Right cardiac atrium (tissue), 5 donors: ENCODE results near the gene KIAA1755. TPM values are rescaled to one million over a fixed set of nuclear protein-coding genes. Genes with fewer than 3 reads are reported as not detected.
A peak's percentile ranks its signal among the peaks of the same experiment; 100 is the strongest.

Source experiments
- ATAC-seq, 2 donors: fragments of 200-7000 bp; cut with Tn5 transposase; one replicate each; pipeline versions ENCODE4 v1.8.0 to v1.9.1; 2020; ENCODE audit warnings: moderate library complexity in 2 of 2, mild to moderate bottlenecking in 1 of 2
- DNase-seq, 3 donors: peaks; one replicate each; pipeline ENCODE4 v3.0.0-alpha.2; 2020
- H3K27ac ChIP-seq: one replicate; pipeline ENCODE4 v1.5.1; 2013; ENCODE audit warnings: mild to moderate bottlenecking, low read length, control low read depth, moderate library complexity
- H3K27me3 ChIP-seq: one replicate; pipeline ENCODE4 v1.6.1; 2013; ENCODE audit not compliant: control insufficient read depth, insufficient read depth
- H3K4me1 ChIP-seq: one replicate; pipeline ENCODE4 v1.6.1; 2013; ENCODE audit warnings: low read length; ENCODE audit not compliant: control insufficient read depth, insufficient read depth
- H3K4me3 ChIP-seq: one replicate; pipeline ENCODE4 v1.5.1; 2013; ENCODE audit warnings: low read length, control low read depth
- H3K9me3 ChIP-seq: one replicate; pipeline ENCODE4 v1.6.1; 2013; ENCODE audit warnings: low read length; ENCODE audit not compliant: control insufficient read depth
- whole genome bisulfite sequencing: extraction: QIAGEN DNeasy Blood & Tissue Kit; methylation state at CpG from one replicate; pipeline ENCODE4 v1.1.7; 2013; 5-methylcytosine and 5-hydroxymethylcytosine counted together
- intact Hi-C, 4 donors: fragments of 100-400 bp; cut with DNase I; formaldehyde crosslinking; loops; one replicate each; pipeline versions ENCODE4 v1.11.0 to v1.14.0; 2022 to 2023
- polyA plus RNA-seq: library from polyadenylated mRNA; stranded (reverse); fragments of 200-250 nt; gene quantifications from one replicate; pipeline ENCODE4 v1.2.3, GENCODE V29; 2013
- total RNA-seq, 4 donors: library from RNA; stranded (reverse); fragmentation: NEBNext Ultra II Directional; extraction: Animal tissue kit (Norgen Biotek cat#: 25700); gene quantifications; one replicate each; pipeline ENCODE4 v1.2.1, GENCODE V29; 2021
- donor health status: healthy with polysubstance abuse.
- donor health status: DM: no; HTN: yes; CAD: no.
- donor health status: DM: no; HTN: no; CAD: no.
- donor health status: DM: no; HTN: yes; CAD: no; lungs with severe emphysema.
- donor health status: DM: yes; HTN: yes; CAD: no.

Gene KIAA1755
- total and polyA plus RNA-seq, 5 donors = 5.8 to 18.7 (median 17.0) TPM

GRCh38 chr20:38162878-38163875, 97.4 kb downstream of the KIAA1755 start:
- H3K4me1 ChIP-seq = peaks cover 31% of the 10 kb centered on the region
- intact Hi-C loops = loop anchor here in 2 of 4 donors (5.0 kb wide), 2 partner anchors 91 to 106 kb away; no protein-coding TSS in a partner anchor
- H3K27ac ChIP-seq = peak overlapping the region; percentile 88

GRCh38 chr20:38162149-38162548, 98.4 kb downstream of the KIAA1755 start:
- no peak for ATAC-seq
- no peaks in the 10 kb centered on the region for H3K9me3 ChIP-seq
- peak overlapping the region; percentile 11 for H3K4me3 ChIP-seq
- 65% methylated on average over 2 of the region's 2 CpGs for WGBS
- intact Hi-C loops = loop anchor here in 2 of 4 donors (5.0 kb wide), 2 partner anchors 90 to 105 kb away; no protein-coding TSS in a partner anchor
- no peak for DNase-seq
- no peaks in the 10 kb centered on the region for H3K27me3 ChIP-seq
- peak overlapping the region; percentile 68 for H3K27ac ChIP-seq
- H3K4me1 ChIP-seq = peaks cover 34% of the 10 kb centered on the region

More at GRCh38 chr20:38162878-38163875, 97.4 kb downstream of the KIAA1755 start:
- DNase-seq (no peak), ATAC-seq (no peak)
- Histone ChIP-seq H3K27me3 (no peaks in the 10 kb centered on the region), H3K9me3 (no peaks in the 10 kb centered on the region), H3K4me3 (peak overlapping the region; percentile 79)
- WGBS = 43% methylated on average over 15 of the region's 15 CpGs

GRCh38 chr20:38161412-38161774, 99.1 kb downstream of the KIAA1755 start:
- intact Hi-C loops = loop anchor here in 2 of 4 donors (5.0 kb wide), 2 partner anchors 89 to 104 kb away; no protein-coding TSS in a partner anchor
- H3K4me1 ChIP-seq = peaks cover 28% of the 10 kb centered on the region
- peak overlapping the region; percentile 77 for H3K27ac ChIP-seq
- DNase-seq (no peak), ATAC-seq (no peak)
- H3K4me3 ChIP-seq = no peak overlapping the region
- 93% methylated on average over 14 of the region's 14 CpGs for WGBS
- no peaks in the 10 kb centered on the region for H3K9me3 ChIP-seq
- H3K27me3 ChIP-seq = no peaks in the 10 kb centered on the region

Other genes with a start within 250 kb of the KIAA1755 start
- gene TTI1, start 227.3 kb downstream of the KIAA1755 start, total RNA-seq = 10 to 100 TPM; 13.1 to 15.4 (median 14.0) TPM
- gene TTI1, start 227.3 kb downstream of the KIAA1755 start, polyA plus RNA-seq = 11.4 TPM
- gene RPRD1B, start 227.0 kb downstream of the KIAA1755 start, total RNA-seq = 10 to 100 TPM; 66.9 to 88.5 (median 69.1) TPM
- gene RPRD1B, start 227.0 kb downstream of the KIAA1755 start, polyA plus RNA-seq = 18.5 TPM
- gene TGM2, start 95.5 kb downstream of the KIAA1755 start, total RNA-seq = 1,000 to 10,000 TPM in 3 of 4 donors, 100 to 1,000 TPM in 1; 963 to 1,731 (median 1,257) TPM
- gene TGM2, start 95.5 kb downstream of the KIAA1755 start, polyA plus RNA-seq = 447 TPM
- gene BPI, start 43.4 kb upstream of the KIAA1755 start, total RNA-seq = under 1 TPM; 0.20 to 0.71 (median 0.29) TPM
- 0.07 TPM for gene BPI, start 43.4 kb upstream of the KIAA1755 start, polyA plus RNA-seq
- 1 to 10 TPM in 3 of 4 donors, under 1 TPM in 1; 0.42 to 6.3 (median 2.1) TPM for gene LBP, start 85.7 kb upstream of the KIAA1755 start, total RNA-seq
- 0.84 TPM for gene LBP, start 85.7 kb upstream of the KIAA1755 start, polyA plus RNA-seq
- 10 to 100 TPM in 2 of 4 donors, 1 to 10 TPM in 2; 8.1 to 36.8 (median 9.4) TPM for gene SNHG17, start 174.6 kb upstream of the KIAA1755 start, total RNA-seq
- gene SNHG17, start 174.6 kb upstream of the KIAA1755 start, polyA plus RNA-seq = 8.6 TPM
- 10 to 100 TPM; 21.2 to 26.9 (median 23.5) TPM for gene RALGAPB, start 212.1 kb upstream of the KIAA1755 start, total RNA-seq
- gene RALGAPB, start 212.1 kb upstream of the KIAA1755 start, polyA plus RNA-seq = 8.3 TPM